ENCODE results near the gene CNOT1.

DNA sequence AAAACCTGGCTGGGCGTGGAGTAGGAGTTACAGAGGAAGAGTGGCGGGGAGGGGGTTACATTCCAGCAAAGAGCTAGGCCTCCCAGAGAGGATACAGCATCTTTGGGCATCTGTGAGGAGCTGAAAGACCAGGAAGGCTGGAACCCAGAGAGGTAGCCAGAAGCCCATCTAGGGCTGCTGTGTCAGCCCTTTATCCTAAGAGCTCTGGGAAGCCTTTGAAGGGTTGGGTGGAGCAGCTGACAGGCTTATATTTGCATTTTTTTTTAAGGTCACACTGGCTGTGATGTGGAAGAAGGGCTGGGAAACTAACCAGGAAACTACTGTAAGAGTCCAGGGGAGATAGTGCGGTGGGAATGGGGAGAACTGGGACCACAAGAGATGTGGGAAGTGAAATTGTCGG lies 6.8 kb upstream of the CNOT1 start:
- no peak for TF ChIP-seq POLR2A (IDR thresholded peaks at IDR 0.05; ENCODE audit: low read depth, low read length)
- TF ChIP-seq, protein P1, sequence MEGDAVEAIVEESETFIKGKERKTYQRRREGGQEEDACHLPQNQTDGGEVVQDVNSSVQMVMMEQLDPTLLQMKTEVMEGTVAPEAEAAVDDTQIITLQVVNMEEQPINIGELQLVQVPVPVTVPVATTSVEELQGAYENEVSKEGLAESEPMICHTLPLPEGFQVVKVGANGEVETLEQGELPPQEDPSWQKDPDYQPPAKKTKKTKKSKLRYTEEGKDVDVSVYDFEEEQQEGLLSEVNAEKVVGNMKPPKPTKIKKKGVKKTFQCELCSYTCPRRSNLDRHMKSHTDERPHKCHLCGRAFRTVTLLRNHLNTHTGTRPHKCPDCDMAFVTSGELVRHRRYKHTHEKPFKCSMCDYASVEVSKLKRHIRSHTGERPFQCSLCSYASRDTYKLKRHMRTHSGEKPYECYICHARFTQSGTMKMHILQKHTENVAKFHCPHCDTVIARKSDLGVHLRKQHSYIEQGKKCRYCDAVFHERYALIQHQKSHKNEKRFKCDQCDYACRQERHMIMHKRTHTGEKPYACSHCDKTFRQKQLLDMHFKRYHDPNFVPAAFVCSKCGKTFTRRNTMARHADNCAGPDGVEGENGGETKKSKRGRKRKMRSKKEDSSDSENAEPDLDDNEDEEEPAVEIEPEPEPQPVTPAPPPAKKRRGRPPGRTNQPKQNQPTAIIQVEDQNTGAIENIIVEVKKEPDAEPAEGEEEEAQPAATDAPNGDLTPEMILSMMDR (conservative IDR thresholded peaks at IDR 0.05; ENCODE audit: low read depth, low read length): no peak
- no peak for TF ChIP-seq MAZ (IDR thresholded peaks at IDR 0.05; ENCODE audit: borderline replicate concordance, low read depth, low read length)
- TF ChIP-seq BHLHE40 (IDR thresholded peaks at IDR 0.05; ENCODE audit: low read depth, low read length): no peak
- no peak for TF ChIP-seq SMC3 (IDR thresholded peaks at IDR 0.05; ENCODE audit: low read depth, low read length)
- TF ChIP-seq, protein P2, sequence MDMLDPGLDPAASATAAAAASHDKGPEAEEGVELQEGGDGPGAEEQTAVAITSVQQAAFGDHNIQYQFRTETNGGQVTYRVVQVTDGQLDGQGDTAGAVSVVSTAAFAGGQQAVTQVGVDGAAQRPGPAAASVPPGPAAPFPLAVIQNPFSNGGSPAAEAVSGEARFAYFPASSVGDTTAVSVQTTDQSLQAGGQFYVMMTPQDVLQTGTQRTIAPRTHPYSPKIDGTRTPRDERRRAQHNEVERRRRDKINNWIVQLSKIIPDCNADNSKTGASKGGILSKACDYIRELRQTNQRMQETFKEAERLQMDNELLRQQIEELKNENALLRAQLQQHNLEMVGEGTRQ (IDR thresholded peaks at IDR 0.05; ENCODE audit: low read depth, low read length): no peak
- no peak for TF ChIP-seq RFX5 (IDR thresholded peaks at IDR 0.05; ENCODE audit: low read depth, low read length)
- TF ChIP-seq CEBPB (IDR thresholded peaks at IDR 0.05; ENCODE audit: low read depth, low read length): no peak
- TF ChIP-seq MXI1 (IDR thresholded peaks at IDR 0.05; ENCODE audit: borderline replicate concordance, low read depth, low read length): no peak
- TF ChIP-seq, protein P3, sequence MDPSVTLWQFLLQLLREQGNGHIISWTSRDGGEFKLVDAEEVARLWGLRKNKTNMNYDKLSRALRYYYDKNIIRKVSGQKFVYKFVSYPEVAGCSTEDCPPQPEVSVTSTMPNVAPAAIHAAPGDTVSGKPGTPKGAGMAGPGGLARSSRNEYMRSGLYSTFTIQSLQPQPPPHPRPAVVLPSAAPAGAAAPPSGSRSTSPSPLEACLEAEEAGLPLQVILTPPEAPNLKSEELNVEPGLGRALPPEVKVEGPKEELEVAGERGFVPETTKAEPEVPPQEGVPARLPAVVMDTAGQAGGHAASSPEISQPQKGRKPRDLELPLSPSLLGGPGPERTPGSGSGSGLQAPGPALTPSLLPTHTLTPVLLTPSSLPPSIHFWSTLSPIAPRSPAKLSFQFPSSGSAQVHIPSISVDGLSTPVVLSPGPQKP (IDR thresholded peaks at IDR 0.05; ENCODE audit: borderline replicate concordance, low read depth, low read length): no peak
- no peak for TF ChIP-seq RCOR1 (IDR thresholded peaks at IDR 0.05; ENCODE audit: insufficient replicate concordance, low read length)
- no peak for TF ChIP-seq CHD1 (IDR thresholded peaks at IDR 0.05; ENCODE audit: low read depth, low read length)

Measured in IMR-90 (cell line).